A549 treated with AZD9567 at 1 μM for 4 hours (cell line): ENCODE results near the gene FGF1. TPM values are rescaled to one million over a fixed set of nuclear protein-coding genes. Genes with fewer than 3 reads are reported as not detected.

Experiments used
- total RNA-seq: library from RNA; stranded (reverse); fragments of 200-300 nt; extraction: Qiagen RNA extraction; gene quantifications from 5 replicates; pipeline ENCODE4 v1.2.3, GENCODE V29; 2022; ENCODE audit not compliant: insufficient read depth

Gene FGF1
- 0.14 to 0.45 TPM (median 0.26 TPM) in 4 of 5 replicates, not detected in the other for total RNA-seq

GRCh38 chr5:142685418-142686209 lies at the start of gene FGF1:
Gene FGF1, minus strand, starts transcription at chr5:142686090. Its CDS starts 71,963 bp downstream, at chr5:142614127.

Other genes starting within 250 kb of the FGF1 start
- 6.7 to 9.3 TPM (median 8.0 TPM) in 5 replicates for gene ARHGAP26, start 84.3 kb upstream of the FGF1 start, total RNA-seq